Hindlimb muscle (tissue), 1 donor: Measurements from ENCODE around the gene UTS2B. TPM values are rescaled to one million over a fixed set of nuclear protein-coding genes. Genes with fewer than 3 reads are reported as not detected.

Source experiments
- DNase-seq: peaks from one replicate; pipeline ENCODE4 v3.0.0-alpha.2; 2013
- polyA plus RNA-seq: library from polyadenylated mRNA; unstranded; fragments of 120-200 nt; gene quantifications from one replicate; pipeline ENCODE4 v1.2.1, GENCODE V29; 2013; ENCODE audit not compliant: insufficient read length

Gene UTS2B
- polyA plus RNA-seq, 1 donor: 0.19 TPM

- DNase-seq: no peak
These were observed 92.0 kb downstream of the UTS2B start for GRCh38 chr3:191238321-191238817.

DNA sequence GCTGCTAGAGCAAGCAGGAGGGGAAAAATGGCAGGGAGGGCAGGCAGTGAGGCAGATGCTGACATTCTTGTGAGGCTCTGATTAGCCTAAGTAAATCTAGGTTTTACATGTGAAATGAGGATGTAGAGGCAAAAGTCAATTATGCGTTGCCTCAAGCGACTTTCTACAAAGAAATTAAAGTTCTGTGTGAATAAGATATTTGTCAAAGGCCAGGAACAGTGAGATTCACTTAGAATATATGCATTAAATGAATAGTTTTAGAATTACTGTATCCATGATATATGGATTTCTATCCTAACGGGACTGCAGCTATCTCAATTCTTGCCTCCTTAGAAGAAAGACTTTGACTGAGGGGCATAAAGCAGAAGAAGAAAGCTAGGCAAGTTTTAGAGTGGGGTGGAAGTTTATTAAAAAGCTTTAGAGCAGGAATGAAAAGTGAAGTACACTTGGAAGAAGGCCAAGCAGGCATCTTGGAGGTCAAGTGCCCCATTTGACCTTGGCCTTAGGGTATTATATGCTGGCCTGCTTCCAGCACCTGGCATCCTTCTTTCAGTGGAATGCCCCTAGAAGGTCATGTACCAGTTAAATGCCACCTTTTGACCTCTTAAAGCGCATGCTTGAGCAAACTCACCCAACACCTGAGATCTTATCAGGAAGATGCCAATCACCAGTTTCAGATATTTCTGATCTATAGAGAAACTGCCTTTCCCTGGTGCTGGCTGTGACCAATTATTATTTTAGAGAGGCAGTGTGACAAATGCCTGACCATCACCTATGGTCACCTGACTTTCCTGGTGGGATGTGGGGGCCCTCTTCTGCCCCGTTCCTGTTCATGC is 93.1 kb downstream of the UTS2B start:
- no peak for DNase-seq

DNA sequence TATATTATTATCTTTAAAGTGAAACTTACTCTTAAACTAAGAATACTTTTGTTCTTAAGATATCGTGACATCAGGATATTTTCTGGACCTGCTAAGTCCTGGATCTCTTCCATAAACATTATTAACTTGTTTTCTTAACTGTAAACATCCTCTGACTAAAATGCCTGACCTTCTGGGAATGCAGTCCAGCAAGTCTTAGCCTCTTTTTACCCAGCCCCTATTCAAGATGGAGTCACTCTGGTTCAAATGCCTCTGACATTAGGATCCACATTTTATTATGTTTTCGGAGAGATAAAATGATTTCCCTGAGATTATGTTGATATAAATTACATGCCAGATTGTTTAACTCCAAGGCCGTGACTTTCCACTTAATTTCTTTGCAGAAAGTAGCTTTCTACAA is 93.7 kb downstream of the UTS2B start:
- DNase-seq: no peak

DNA sequence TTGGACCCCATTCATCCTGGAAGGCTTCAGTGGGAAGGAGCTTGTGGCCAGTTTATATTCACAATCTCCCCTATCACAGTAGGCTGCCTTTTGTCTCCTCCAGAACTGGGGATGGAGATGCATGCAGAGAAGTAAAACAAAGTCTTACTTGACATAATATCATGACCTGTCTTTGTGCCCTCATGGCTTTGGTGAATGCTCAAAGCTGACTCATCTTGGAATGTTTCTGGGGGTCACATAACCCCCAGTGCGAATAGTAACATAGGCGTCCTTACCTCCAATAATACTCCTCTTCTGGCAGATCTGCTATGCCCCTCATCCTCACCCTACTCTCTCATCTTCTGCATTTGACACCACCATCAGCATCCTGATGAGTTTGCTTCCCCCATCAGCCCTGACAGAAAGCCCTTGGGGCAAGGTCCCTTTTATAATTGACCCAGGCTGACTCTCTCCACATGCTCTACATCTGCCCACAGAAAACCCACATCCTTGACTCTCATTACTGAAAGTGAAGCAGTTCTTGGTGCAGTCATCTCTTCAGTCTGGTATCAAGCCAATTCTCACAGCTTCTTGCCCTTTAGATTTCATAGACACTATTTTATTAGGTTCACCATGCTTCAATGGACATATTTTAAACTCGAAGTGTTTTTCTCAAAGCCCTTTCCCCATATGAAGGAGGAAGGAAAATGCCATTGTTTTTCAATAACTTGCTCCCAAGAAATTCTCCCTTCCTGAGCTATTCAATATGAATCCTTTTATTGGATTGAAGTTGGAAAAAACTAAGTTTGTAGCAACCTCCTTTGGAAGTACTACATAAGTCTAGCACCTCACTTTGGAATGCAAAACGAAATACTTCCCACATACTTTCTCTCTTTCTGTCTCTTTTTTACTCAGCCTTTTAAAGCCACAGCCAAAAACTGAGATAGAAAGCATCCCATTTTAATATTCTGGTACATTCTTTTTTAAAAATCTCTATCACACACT is 94.7 kb downstream of the UTS2B start:
- DNase-seq: no peak

DNA sequence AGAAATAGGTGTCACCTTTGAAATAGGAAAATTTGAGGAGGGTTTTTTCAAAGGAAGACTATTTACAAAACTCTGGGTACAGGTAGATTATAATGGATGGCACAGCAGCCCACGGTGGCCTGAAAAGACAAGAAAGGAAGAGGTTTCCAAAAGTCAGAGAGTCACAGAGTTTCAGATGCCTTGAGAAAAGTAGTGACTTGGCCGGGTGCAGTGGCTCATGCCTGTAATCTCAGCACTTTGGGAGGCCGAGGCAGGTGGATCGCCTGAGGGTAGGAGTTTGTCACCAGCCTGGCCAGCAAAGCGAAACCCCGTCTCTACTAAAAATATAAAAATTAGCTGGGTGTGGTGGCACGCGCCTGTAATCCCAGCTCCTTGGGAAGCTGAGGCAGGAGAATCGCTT is 96.1 kb downstream of the UTS2B start:
- no peak for DNase-seq

DNA sequence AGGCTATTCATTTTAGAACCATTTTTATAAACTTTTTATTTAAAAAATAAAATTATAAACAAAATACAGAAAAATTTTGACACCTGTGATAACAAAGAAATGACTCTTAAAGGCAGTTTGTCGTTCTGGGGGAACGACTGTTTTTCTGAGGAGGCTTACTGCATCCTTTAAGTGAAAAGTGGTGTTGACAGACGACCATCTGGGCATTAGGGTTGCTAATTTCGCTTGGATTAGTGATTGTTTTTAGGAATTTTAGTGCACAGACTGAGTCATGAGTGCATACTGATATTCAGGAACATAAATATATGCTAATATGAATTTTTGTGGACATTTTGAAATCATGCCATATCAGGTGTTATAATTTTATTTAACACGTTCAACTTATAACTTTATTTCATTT is 102.8 kb downstream of the UTS2B start:
- DNase-seq: no peak

GRCh38 chr3:191221638-191222037 is 108.7 kb downstream of the UTS2B start:
- no peak for DNase-seq

DNA sequence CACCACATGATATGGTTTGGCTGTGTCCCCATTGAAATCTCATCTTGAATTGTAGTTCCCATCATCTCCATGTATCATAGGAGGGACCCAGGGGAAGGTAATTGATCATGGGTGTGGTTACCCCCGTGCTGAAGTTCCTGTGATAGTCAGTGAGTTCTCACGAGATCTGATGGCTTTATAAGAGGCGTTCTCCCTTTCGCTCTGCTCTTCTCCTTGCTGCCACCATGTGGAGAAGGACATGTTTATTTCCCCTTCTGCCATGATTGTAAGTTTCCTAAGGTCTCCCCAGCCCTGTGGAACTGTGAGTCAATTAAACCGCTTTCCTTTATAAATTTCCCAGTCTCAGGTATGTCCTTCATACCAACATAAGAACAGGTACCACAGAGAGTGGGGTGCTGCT is 109.4 kb downstream of the UTS2B start:
- DNase-seq: no peak

- no peak for DNase-seq
These were observed 113.0 kb downstream of the UTS2B start for GRCh38 chr3:191217301-191217700.

Other genes starting within 250 kb of the UTS2B start
- 1.4 TPM for gene OSTN, start 131.3 kb downstream of the UTS2B start, polyA plus RNA-seq
- gene CCDC50, start 1.1 kb downstream of the UTS2B start, polyA plus RNA-seq: 30.1 TPM
- gene PYDC2, start 130.6 kb upstream of the UTS2B start, polyA plus RNA-seq: not detected